Stimulated activated CD8-positive, alpha-beta memory T cell treated with anti-CD3 and anti-CD28 coated beads, Interleukin-12 subunit alpha, Interleukin-12 subunit beta, amount 100 ng/mL, for 4 hours (primary cell): ENCODE data around the gene USP10.

Experiments used
- DNase-seq: peaks from one replicate; pipeline ENCODE4 v3.0.0-alpha.2; 2020; ENCODE audit warnings: low read depth

USP10 gene

DNA sequence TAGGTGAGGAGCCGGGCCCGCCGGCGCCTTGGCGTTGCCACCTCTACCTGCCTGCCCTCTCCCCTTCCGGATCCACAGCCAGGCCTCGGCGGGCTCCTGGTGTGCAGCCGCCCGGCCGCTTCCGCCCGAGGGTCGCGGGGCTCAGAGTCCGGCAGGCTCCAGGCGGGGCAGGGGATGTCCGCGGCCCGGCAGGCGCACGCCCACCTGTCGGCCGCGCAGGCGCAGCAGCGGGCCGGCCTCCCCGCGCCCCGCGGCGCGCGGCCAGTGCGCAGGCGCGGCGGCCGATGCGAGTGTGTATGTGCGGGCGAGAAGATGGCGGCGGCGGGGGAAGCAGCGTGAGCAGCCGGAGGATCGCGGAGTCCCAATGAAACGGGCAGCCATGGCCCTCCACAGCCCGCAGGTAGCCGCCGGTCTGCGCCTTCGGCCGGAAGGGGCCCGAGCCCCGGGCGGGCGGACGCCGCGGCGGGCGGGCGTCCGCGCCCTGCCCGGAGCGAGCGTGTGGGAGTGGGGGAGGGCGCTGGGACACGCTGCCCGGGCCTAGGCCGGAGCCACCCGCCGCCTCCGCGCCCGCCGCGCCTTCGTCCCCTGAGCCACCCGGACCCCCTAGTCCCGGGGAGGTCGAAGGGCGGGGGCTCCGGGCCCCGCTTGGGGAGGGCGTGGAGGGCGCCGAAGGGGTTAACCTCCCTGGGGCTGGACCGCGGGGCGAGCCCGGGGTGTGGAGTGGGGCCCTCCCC, at the start of gene USP10:
USP10 (plus strand) TSS at position 289 of the 734 bp plus-strand sequence; CDS start at position 380, 91 bp downstream.
- peak; percentile 77 for DNase-seq

DNA sequence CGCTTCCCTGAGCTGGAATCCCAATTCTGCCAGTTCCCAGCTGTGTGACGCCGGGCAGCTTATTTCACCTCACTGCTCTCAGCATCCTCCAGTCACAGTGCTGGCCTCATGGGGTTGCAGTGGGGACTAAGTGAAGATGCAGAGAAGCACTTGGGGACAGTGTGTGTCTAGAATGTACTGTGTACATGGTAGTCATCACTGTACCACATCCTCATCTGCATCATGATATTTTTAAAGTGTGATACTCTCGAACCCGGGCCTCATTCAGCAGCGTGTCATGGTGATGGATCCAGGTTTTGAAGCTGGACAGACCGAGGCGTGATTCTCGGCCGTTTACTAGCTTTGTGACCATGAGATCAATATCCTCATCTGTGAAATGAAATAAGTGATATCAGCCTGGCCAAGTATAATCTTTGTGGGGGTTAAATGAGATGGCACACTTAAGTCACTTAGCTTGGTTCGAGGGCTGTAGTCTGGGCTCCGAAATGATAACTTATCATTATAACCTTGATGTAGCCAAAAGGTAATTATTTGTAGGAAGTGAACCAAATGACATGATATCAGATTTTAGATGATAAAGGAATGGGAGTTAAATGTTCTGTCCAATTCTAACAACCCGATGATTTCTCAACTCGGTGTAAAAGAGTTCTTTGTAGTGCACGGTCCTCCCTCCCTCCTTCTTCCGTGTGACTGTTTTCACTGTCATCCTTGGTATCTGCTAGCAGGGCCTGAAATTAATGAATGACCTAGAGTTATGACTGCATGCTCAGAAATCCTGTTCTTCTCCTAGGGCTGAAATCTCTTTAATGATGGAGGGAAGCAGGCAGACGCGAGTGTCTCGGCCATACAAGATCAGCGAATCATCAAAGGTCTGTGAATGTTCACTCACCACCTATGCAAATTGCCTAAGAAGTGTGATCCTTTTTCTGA, 49.5 kb upstream of the USP10 start:
- DNase-seq, result no peak

GRCh38 chr16:84652566-84652965, 47.2 kb upstream of the USP10 start:
- no peak for DNase-seq

- no peak for DNase-seq
These were observed 45.6 kb upstream of the USP10 start for GRCh38 chr16:84654238-84654637.

DNA sequence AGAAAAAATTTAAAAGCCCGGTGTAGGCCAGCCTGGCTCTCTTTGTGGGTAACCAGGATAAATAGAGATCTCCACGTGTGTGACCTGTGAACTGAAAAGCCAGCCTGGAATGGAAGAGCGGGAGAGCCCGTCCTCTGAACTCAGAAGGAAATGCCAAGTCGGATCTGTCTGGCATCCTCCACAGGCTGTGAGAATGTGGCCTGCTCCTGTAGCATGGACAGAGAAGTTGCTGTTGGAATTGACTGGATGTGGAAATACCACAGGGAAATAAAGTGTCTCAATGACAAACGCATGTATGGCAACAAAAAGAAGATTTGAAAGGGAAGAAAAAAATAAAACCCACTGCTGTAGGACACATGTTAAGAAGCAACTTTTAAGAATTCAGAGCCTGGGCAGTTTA, 44.8 kb upstream of the USP10 start:
- no peak for DNase-seq

- no peak for DNase-seq
These were observed 43.2 kb upstream of the USP10 start for GRCh38 chr16:84656649-84657048.

DNA sequence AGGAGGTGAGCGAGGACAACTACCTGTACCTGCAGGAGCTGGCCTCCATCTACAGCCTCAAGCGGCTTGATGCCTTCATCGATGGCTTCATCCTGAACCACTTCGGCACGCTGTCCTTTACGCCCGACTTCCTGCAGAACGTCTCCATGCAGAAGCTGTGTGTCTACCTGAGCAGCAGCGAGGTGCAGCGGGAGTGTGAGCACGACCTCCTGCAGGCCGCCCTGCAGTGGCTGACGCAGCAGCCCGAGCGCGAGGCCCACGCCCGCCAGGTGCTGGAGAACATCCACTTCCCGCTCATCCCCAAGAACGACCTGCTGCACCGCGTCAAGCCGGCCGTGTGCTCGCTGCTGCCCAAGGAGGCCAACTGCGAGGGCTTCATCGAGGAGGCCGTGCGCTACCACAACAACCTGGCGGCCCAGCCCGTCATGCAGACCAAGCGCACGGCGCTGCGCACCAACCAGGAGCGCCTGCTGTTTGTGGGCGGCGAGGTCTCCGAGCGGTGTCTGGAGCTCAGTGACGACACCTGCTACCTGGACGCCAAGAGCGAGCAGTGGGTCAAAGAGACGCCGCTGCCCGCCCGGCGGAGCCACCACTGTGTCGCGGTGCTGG, 42.5 kb upstream of the USP10 start:
- no peak for DNase-seq

GRCh38 chr16:84658690-84659089, 41.1 kb upstream of the USP10 start:
- DNase-seq, result no peak

DNA sequence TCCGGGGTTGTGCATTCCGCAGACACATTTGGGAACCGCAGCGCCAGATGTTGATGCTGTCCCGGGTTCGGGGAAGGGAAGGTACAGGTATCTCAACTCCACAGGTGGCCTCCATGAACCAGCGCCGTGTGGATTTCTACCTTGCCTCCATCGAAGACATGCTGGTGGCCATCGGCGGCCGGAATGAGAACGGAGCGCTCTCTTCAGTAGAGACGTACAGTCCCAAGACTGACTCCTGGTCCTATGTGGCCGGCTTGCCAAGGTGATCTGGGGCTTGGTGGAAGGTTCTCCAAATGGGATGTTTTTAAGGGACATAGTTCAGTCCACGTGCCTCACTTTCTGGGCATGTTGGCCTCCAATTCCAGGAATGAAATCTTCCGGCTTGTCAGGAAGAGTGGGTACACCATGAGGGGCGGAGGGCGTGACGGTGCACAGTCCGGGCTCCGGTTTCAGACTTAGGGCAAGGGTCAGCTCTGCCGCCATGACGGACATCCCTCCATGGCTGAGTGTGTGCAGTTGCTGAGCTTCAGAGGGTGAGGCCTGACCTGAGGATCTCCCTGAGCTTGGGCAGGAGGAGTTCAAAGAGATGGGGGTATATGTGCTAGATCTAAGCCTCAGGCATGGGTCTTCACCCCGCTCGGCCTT, 40.0 kb upstream of the USP10 start:
- no peak for DNase-seq

GRCh38 chr16:84660973-84661372, 38.8 kb upstream of the USP10 start:
- DNase-seq, result no peak

GRCh38 chr16:84661418-84662060, 38.3 kb upstream of the USP10 start:
- DNase-seq, result no peak

GRCh38 chr16:84662471-84662870, 37.3 kb upstream of the USP10 start:
- DNase-seq, result no peak

- DNase-seq, result no peak
These were observed 36.2 kb upstream of the USP10 start for GRCh38 chr16:84663433-84664101.

GRCh38 chr16:84665359-84665758, 34.4 kb upstream of the USP10 start:
- no peak for DNase-seq

GRCh38 chr16:84665843-84666242, 34.0 kb upstream of the USP10 start:
- DNase-seq, result no peak

- DNase-seq, result no peak
These were observed 32.0 kb upstream of the USP10 start for GRCh38 chr16:84667600-84668309.

DNA sequence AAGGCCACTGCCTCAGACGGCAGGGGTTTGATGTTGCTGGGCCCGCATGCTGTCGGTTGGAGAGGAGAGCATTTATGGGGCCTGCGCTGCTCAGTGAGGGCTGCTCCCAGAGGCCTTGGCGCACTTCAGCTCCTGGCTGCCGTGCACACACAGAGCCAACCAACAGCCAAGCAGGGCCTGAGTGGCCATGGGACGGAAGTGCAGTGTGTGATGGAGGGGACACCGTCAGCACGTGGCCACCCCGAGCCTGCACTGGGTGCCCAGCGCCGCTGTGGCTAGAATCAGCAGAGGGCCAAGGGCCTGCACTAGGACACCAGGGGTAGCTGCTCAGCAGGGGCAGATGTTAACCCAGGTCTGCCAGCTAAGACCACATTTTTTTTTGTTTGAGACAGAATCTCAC, 29.7 kb upstream of the USP10 start:
- no peak for DNase-seq

- DNase-seq, result peak; percentile 52
These were observed 27.3 kb upstream of the USP10 start for GRCh38 chr16:84672276-84673202.

- no peak for DNase-seq
These were observed 26.6 kb upstream of the USP10 start for GRCh38 chr16:84673203-84673535.

DNA sequence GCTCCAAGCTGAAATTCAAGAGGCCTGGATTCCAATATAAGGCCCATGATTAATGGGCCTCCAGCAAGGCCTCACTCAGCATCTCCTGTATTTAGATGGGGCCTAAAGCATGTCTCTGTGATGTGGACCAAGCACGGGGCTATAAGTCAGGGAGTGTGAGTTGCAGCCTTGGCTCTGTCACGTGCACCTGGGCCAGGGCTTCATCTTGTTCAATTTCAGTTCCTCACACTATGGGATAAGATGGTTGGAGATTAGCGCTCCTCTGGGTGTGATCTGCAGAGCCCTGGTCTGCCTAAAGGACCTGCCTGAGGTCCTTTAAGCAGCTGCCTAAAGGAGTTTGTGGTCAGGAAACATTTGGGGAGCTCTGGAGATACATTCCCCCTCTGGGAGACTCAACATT, 26.2 kb upstream of the USP10 start:
- DNase-seq, result no peak
